ENCODE results near the gene UBE2O.

GRCh38 chr17:76343106-76343505, 109.8 kb downstream of the UBE2O start:
- no peak for TF ChIP-seq CTCF (IDR thresholded peaks at IDR 0.05)
- TF ChIP-seq EP300 (IDR thresholded peaks at IDR 0.05): no peak

Data from ovary (tissue), 3 donors.